Endothelial cell of coronary artery (primary cell): Measurements from ENCODE around the gene PDCL2. TPM values are rescaled to one million over a fixed set of nuclear protein-coding genes. Genes with fewer than 3 reads are reported as not detected.

Experiments used
- total RNA-seq: library from RNA; depleted of rRNA; stranded (reverse); fragments of >200 nt; gene quantifications from 2 replicates; pipeline ENCODE4 v1.2.3, GENCODE V29; 2014

Gene PDCL2, protein sequence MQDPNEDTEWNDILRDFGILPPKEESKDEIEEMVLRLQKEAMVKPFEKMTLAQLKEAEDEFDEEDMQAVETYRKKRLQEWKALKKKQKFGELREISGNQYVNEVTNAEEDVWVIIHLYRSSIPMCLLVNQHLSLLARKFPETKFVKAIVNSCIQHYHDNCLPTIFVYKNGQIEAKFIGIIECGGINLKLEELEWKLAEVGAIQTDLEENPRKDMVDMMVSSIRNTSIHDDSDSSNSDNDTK
- total RNA-seq, result not detected in 2 replicates

DNA sequence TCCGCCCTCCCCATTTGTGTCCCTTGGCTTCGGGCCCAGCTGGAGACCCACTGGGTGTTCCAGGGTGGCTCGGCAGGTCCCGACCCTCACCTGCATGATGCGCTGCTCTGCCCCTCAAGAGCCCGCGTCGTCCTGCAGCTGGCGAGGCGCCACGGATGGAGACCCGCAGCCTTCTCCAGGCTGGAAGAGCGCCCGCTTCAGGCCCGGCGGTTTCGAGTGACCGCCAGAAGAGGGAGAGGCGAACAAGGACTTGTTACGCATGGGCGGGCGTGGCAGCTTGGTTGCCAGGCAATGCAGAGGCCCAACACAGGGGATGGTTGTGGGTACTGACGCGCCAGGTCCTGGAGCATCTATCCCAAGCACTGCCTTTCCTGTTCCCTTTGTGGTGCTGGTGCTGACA, at the start of gene PDCL2:
Gene PDCL2 (minus strand): TSS at position 232 of the 400 bp plus-strand sequence. CDS start 136 bp downstream, at position 96.

DNA sequence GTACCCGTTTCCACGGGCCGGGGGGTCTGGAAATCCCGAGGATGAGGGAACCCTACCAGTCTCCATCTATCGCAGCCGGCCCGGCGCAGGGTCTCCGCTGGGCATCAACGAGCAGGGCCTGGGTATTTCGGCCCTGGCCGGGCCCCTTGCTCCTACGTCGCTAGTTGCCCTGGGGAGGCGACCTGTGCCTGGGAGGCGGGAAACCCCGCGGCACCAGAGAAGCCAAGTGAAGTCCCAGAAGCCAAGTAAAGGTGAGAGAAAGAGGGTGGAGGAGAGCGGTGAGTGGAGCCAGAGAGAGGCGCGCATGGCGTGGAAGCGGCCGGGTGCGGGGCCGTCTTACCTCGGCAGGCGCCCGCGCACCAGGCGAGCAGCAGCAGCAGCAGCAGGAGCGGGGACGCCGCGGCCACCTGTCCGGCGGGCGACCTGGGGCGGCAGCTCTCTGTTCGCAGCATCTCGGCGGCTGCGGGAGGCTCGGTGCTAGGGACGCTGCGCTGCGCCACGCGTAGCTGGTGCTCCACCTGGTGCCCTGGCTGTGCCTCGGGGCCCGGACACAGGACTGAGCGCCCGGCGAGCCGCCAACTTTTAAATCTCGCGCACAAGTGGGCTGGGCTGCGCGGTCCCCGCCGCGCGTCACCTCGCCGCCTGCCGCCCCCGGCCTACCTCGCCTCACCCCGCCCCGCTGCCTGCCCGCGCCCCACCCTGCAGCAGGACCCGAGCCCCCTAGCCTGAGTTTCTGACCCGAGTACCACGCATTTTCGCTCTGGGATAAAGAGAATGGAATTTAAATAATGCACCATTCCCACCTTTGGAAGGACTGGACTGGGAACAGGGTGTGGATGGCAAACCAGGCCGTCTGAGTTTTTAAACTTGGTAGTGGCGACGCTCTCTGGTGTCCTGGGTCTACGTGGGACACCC, 44.0 kb upstream of the PDCL2 start, which contains the start of gene NMU:
Gene NMU (minus strand): TSS at position 558 of the 915 bp plus-strand sequence. CDS start 106 bp downstream, at position 452.

DNA sequence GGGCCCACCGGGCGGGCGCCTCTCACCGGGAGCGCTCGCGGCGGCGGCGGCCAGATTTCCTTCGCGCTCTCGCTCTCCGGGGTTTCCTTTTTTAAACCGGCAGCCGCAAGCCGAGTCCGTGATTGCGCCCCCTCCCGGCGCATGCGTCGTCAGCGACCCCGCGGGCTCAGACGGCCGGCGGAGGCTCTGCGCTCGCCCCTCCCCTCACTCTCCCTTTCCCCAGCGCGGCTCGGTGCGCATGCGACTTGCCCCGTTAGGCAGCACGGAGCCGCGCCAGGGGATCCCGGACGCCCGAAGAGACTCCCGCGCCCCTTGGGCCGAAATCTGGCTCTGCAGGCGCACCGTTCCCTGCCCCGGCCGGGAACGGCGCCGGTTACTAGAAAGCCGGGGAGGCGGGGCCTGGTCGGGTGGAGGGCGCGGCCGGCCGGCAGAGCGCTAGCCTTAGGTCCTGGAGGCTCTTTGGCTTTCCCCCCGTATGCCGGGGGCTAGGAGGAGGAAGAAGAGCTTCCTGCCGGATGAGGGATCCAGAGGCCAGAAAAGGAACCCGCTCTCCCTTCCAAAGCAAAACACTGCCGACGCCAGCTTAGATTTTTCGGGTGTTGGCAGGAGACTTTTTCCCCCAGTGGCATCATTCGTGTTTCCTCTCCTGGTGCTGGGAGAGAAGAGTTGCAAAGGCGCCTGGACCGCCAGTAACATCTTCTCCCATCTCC, 45.1 kb downstream of the PDCL2 start, which contains the start of gene CLOCK:
Gene CLOCK (minus strand): TSS at position 154 of the 710 bp plus-strand sequence. CDS start 64,124 bp downstream, outside the sequence.

Other genes starting within 250 kb of the PDCL2 start
- 9.4 and 11.2 TPM in 2 replicates for gene SRD5A3, start 246.0 kb downstream of the PDCL2 start, total RNA-seq
- gene TMEM165, start 196.3 kb downstream of the PDCL2 start, total RNA-seq, result 111 and 142 TPM in 2 replicates
- gene CLOCK, start 45.3 kb downstream of the PDCL2 start, total RNA-seq, result 16.7 and 18.8 TPM in 2 replicates
- gene NMU, start 44.1 kb upstream of the PDCL2 start, total RNA-seq, result 0.09 and 0.72 TPM in 2 replicates
- not detected in 2 replicates for gene EXOC1L, start 227.5 kb upstream of the PDCL2 start, total RNA-seq